Uterus (tissue), 4 donors: Measurements from ENCODE around the gene ADARB2. TPM values are rescaled to one million over a fixed set of nuclear protein-coding genes. Genes with fewer than 3 reads are reported as not detected.

Experiments used
- DNase-seq, 2 donors: peaks; one replicate each; pipeline ENCODE4 v3.0.0-alpha.2; 2019 to 2020
- H3K27ac ChIP-seq, 2 donors: fragments of 200-600 bp; sonication (generic); 1 replicate in 1 of 2; 2 replicates in 1 of 2; pipeline ENCODE4 v1.5.1; 2016 to 2018
- H3K27me3 ChIP-seq, 2 donors: fragments of 200-600 bp; sonication (generic); one replicate each; pipeline ENCODE4 v1.5.1; 2018 to 2019; ENCODE audit warnings: control low read depth in 1 of 2
- H3K36me3 ChIP-seq, 2 donors: fragments of 200-600 bp; sonication (generic); one replicate each; pipeline ENCODE4 v1.5.1; 2019; ENCODE audit warnings: control low read depth in 1 of 2
- H3K4me1 ChIP-seq, 2 donors: fragments of 200-600 bp; sonication (generic); one replicate each; pipeline ENCODE4 v1.5.1; 2018 to 2019; ENCODE audit warnings: control low read depth in 1 of 2
- H3K4me3 ChIP-seq, 2 donors: fragments of 200-600 bp; sonication (generic); 1 replicate in 1 of 2; 2 replicates in 1 of 2; pipeline ENCODE4 v1.5.1; 2018 to 2019; ENCODE audit warnings: mild to moderate bottlenecking in 1 of 2
- H3K9me3 ChIP-seq, 2 donors: fragments of 200-600 bp; sonication (generic); one replicate each; pipeline ENCODE4 v1.5.1; 2019; ENCODE audit warnings: control low read depth in 1 of 2
- CTCF ChIP-seq, 4 experiments: fragments of 200-600 bp in 2 of 4; fragments of 450-650 bp in 2 of 4; sonication (generic) in 2 of 4; IDR thresholded peaks; one replicate each; pipeline ENCODE4 v1.5.1; 2016 to 2019; ENCODE audit warnings: antibody characterized with exemption in 4 of 4, mild to moderate bottlenecking in 2 of 4, moderate library complexity in 1 of 4
- POLR2A ChIP-seq, 2 donors: fragments of 450-650 bp; IDR thresholded peaks; one replicate each; pipeline ENCODE4 v1.6.1; 2016; ENCODE audit warnings: antibody characterized with exemption in 2 of 2, mild to moderate bottlenecking in 1 of 2, moderate library complexity in 1 of 2
- intact Hi-C: fragments of 100-400 bp; cut with DNase I; formaldehyde crosslinking; loops from one replicate; pipeline ENCODE4 v1.15.1; 2023; ENCODE audit warnings: low total_unique reads
- total RNA-seq, 4 donors: library from RNA; depleted of rRNA in 3 of 4; stranded (reverse); fragments of >200 nt in 3 of 4; gene quantifications; one replicate each; pipeline versions ENCODE4 v1.1.0 to v1.2.4, GENCODE V29; 2014 to 2023
- donor health status: DM: yes; HTN: yes; CAD: no.

ADARB2 gene
- total RNA-seq, 4 donors from 2014 or later = 0.76 to 2.6 (median 2.0) TPM; not detected in 1

DNA sequence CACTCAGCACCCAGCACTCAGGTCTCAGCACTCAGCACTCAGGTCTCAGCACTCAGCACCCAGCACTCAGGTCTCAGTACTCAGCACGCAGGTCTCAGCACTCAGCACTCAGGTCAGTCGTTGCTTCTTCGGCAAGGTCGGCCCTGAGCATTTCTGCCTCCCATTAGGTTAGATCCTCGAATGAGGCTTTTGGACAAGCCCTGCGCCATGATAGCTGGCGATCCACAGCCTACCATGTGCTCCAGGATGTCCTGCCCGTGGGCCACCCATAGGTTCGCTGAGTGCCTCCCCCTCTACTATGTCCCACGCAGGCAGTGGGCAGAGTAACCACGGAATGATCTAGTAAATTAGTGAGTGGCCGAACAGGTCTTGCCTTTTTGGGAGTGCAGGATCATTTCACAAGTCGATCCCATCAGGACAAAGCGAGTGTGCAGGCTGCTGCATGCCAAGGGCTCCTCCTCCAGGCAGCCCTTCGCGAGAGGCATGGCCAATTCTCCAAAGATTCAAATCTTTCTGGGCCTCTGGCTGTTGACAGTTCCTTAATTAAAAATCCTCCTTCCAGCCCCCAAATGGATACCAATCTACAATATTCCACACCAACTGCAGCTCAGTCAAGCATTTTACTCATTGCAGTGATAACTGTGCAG is 206.3 kb downstream of the ADARB2 start:
- TF ChIP-seq POLR2A (IDR thresholded peaks at IDR 0.05) (no peak), CTCF (IDR thresholded peaks at IDR 0.05) (no peak)

DNA sequence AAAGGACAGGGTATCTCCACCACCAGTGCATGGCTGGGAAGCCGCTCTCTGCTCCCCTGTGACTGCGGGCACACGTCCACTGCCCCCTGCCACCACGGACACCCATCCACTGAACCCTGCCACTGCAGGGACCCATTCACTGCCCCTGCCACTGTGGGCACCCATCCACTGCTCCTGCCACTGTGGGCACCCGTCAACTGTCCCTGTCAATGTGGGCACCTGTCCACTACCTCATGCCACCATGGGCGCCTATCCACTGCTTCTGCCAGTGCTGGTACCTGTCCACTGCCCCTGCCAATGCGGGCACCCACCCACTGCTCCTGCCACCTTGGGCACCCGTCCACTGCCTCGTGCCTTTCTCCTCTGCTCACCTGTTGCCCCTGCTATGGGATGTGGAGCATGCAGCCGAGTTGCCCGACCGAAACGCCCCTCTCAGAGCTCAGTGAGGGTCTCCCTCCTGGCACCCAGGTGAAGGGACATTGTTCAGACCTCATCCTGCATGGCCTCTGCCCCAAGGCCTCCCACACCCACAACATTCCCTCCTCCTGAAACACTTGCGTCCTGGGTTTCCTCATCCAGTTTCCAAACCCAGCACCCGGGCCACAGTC is 207.4 kb downstream of the ADARB2 start:
- H3K4me1 ChIP-seq = no peaks in the 10 kb centered on the region
- H3K4me3 ChIP-seq = no peak overlapping the region
- H3K9me3 ChIP-seq = no peaks in the 10 kb centered on the region
- no peaks in the 10 kb centered on the region for H3K36me3 ChIP-seq
- no peak for TF ChIP-seq CTCF (IDR thresholded peaks at IDR 0.05)
- no peak for TF ChIP-seq POLR2A (IDR thresholded peaks at IDR 0.05)
- H3K27ac ChIP-seq = no peak overlapping the region
- no peaks in the 10 kb centered on the region for H3K27me3 ChIP-seq
- DNase-seq = no peak
- intact Hi-C loops = no loop called here

More for the DNA sequence above, 206.3 kb downstream of the ADARB2 start:
- no peaks in the 10 kb centered on the region for H3K36me3 ChIP-seq
- intact Hi-C loops = no loop called here
- DNase-seq = no peak
- no peak overlapping the region for H3K4me3 ChIP-seq
- no peak overlapping the region for H3K27ac ChIP-seq
- no peaks in the 10 kb centered on the region for H3K4me1 ChIP-seq
- H3K27me3 ChIP-seq = no peaks in the 10 kb centered on the region
- H3K9me3 ChIP-seq = no peaks in the 10 kb centered on the region

- Histone ChIP-seq H3K27me3 (no peaks in the 10 kb centered on the region), H3K36me3 (no peaks in the 10 kb centered on the region), H3K4me3 (no peak overlapping the region), H3K27ac (no peak overlapping the region), H3K4me1 (no peaks in the 10 kb centered on the region), H3K9me3 (no peaks in the 10 kb centered on the region)
- intact Hi-C loops = no loop called here
- no peak for TF ChIP-seq CTCF (IDR thresholded peaks at IDR 0.05)
- TF ChIP-seq POLR2A (IDR thresholded peaks at IDR 0.05) = no peak
- DNase-seq = no peak
These were observed 209.4 kb downstream of the ADARB2 start for GRCh38 chr10:1527951-1528350.

DNA sequence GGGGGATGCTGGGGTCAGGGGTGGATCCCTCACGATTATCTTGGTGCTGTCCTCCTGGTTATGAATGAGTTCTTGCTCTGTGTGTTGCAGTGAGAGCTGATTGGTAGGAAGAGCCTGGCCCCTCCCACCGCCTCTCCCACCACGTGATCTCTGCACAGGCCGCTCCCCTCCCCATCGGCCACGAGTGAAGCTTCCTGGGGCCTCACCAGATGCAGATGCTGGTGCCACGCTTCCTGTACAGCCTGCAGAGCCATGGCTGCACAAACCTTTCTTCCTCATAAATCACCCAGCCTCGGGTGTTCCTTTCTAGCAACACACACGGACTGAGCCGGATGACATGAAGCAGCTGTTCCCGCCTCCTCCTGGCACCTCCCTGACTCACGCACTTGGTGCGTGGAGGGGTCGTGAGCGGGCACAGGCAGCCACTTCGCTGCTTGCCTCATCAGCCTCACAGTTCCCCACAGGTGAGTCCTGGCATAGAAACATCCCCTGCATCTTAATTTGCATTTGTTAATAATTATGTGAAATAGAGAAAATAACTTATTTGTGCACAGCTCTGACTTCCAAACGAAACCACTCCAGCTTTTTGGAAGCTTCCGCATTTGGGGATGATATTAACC is 210.8 kb downstream of the ADARB2 start:
- DNase-seq = no peak
- no peak for TF ChIP-seq CTCF (IDR thresholded peaks at IDR 0.05)
- no peak for TF ChIP-seq POLR2A (IDR thresholded peaks at IDR 0.05)
- Histone ChIP-seq H3K4me3 (no peak overlapping the region), H3K36me3 (no peaks in the 10 kb centered on the region), H3K9me3 (no peaks in the 10 kb centered on the region), H3K4me1 (no peaks in the 10 kb centered on the region), H3K27me3 (no peaks in the 10 kb centered on the region), H3K27ac (no peak overlapping the region)
- intact Hi-C loops = no loop called here
